H1 (cell line): Measurements from ENCODE around the gene SPIRE1. TPM values are rescaled to one million over a fixed set of nuclear protein-coding genes. Genes with fewer than 3 reads are reported as not detected.

Experiments
- CHD2 ChIP-seq: IDR thresholded peaks from 2 replicates; pipeline ENCODE4 v1.6.1; 2012; ENCODE audit warnings: low read length, improper control_type of control experiment
- GTF2F1 ChIP-seq: IDR thresholded peaks from 2 replicates; pipeline ENCODE4 v1.6.1; 2012; ENCODE audit warnings: low read depth, low read length, improper control_type of control experiment, borderline replicate concordance
- HDAC6 ChIP-seq: IDR thresholded peaks from one replicate; pipeline ENCODE4 v1.7.1; 2012; ENCODE audit warnings: low read depth, mild to moderate bottlenecking, inconsistent platforms, low read length, moderate library complexity
- KDM4A ChIP-seq: IDR thresholded peaks from one replicate; pipeline ENCODE4 v1.7.1; 2012; ENCODE audit warnings: low read depth, mild to moderate bottlenecking, moderate library complexity, low read length, inconsistent platforms; ENCODE audit not compliant: severe bottlenecking
- KDM5A ChIP-seq: fragments of 200-600 bp; IDR thresholded peaks from 2 replicates; pipeline ENCODE4 v1.7.1; 2012; ENCODE audit warnings: mild to moderate bottlenecking, low read length, inconsistent platforms, mixed read lengths
- MAFK ChIP-seq: IDR thresholded peaks from 2 replicates; pipeline ENCODE4 v1.6.1; 2012; ENCODE audit warnings: low read depth, mild to moderate bottlenecking, improper control_type of control experiment, low read length
- POLR2AphosphoS5 ChIP-seq: IDR thresholded peaks from 2 replicates; pipeline ENCODE4 v1.6.1; 2011; ENCODE audit warnings: low read depth, low read length
- RNF2 ChIP-seq: fragments of 200-900, 300-1000 bp; sonication (generic); IDR thresholded peaks from 2 replicates; pipeline ENCODE4 v1.7.1; 2016; ENCODE audit warnings: borderline replicate concordance, low read depth, mild to moderate bottlenecking, antibody characterized with exemption, low read length; ENCODE audit not compliant: poor library complexity, severe bottlenecking; ENCODE audit errors: missing control alignments
- SRF ChIP-seq: IDR thresholded peaks from 2 replicates; pipeline ENCODE4 v1.6.1; 2011; ENCODE audit warnings: mild to moderate bottlenecking, low read depth, low read length, moderate library complexity
- polyA plus RNA-seq, 7 experiments: library from polyadenylated mRNA; depleted of rRNA in 3 of 7; stranded (reverse) in 5 of 7; unstranded in 2 of 7; fragments of >200 nt in 5 of 7; fragments of 200-250 nt in 2 of 7; gene quantifications; 1 replicate in 5 of 7; 2 replicates in 1 of 7; 4 replicates in 1 of 7; pipeline versions ENCODE4 v1.2.1 to v1.2.3, GENCODE V29; 2011 to 2013; ENCODE audit warnings: missing spikeins in 2 of 7, mixed read lengths in 2 of 7
- total RNA-seq: library from RNA; stranded (reverse); fragmentation: NEBNext Ultra II Directional; extraction: Animal tissue kit (Norgen Biotek cat#: 25700); gene quantifications from 2 replicates; pipeline ENCODE4 v1.2.1, GENCODE V29; 2021
- TF ChIP-seq, protein P1 (sequence below): fragments of 300-600 bp; sonication (generic); IDR thresholded peaks from 2 replicates; pipeline ENCODE4 v1.7.1; 2012; ENCODE audit warnings: low read length, moderate library complexity, mild to moderate bottlenecking, inconsistent platforms; ENCODE audit not compliant: insufficient replicate concordance

The SPIRE1 gene
- total and polyA plus RNA-seq, 2 of the 8 experiments (the other 6 are each of a cell fraction or from before 2014, with no cell fraction given): 6.0 to 21.5 TPM

DNA sequence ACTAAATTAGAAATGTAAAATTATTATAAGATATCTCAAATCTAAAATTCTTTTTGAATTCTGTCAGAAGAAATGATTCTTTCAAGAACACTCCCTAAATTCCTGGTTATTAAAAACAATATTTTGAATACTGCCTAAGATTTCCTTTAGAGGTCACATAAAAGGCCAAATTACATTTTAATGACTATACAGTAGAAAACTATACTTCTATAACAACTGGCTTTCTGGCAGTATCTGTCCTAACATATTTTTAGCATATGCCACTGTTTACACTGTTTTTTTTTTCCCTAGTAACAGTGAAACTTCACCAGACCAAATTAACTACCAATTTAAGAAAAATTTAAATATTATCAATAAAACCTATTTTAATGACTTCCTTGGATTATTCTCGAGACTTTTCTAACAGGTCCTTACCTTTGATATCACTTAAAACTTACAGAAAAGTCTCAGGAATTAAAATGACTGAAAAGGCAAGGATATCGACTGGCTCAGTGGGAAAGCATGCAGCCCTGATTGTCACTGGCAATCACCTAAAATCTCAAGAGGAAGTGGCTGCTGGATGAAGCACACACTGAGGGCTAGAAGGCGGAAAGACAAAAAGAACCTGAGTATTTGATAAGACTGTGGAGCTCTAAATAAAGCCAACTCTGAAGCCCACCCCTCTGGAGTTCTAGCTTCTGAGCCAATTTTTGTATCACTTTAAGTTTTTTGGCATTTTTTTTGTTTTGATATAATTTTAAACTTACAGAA, 59.6 kb downstream of the SPIRE1 start (continued):
- TF ChIP-seq CHD2: no peak
- no peak for TF ChIP-seq RNF2
- no peak for TF ChIP-seq GTF2F1
- no peak for TF ChIP-seq POLR2AphosphoS5
- TF ChIP-seq KDM4A: no peak
- TF ChIP-seq SRF: no peak
- no peak for TF ChIP-seq MAFK
- no peak for TF ChIP-seq HDAC6
- no peak for TF ChIP-seq KDM5A
- TF ChIP-seq, protein P1, sequence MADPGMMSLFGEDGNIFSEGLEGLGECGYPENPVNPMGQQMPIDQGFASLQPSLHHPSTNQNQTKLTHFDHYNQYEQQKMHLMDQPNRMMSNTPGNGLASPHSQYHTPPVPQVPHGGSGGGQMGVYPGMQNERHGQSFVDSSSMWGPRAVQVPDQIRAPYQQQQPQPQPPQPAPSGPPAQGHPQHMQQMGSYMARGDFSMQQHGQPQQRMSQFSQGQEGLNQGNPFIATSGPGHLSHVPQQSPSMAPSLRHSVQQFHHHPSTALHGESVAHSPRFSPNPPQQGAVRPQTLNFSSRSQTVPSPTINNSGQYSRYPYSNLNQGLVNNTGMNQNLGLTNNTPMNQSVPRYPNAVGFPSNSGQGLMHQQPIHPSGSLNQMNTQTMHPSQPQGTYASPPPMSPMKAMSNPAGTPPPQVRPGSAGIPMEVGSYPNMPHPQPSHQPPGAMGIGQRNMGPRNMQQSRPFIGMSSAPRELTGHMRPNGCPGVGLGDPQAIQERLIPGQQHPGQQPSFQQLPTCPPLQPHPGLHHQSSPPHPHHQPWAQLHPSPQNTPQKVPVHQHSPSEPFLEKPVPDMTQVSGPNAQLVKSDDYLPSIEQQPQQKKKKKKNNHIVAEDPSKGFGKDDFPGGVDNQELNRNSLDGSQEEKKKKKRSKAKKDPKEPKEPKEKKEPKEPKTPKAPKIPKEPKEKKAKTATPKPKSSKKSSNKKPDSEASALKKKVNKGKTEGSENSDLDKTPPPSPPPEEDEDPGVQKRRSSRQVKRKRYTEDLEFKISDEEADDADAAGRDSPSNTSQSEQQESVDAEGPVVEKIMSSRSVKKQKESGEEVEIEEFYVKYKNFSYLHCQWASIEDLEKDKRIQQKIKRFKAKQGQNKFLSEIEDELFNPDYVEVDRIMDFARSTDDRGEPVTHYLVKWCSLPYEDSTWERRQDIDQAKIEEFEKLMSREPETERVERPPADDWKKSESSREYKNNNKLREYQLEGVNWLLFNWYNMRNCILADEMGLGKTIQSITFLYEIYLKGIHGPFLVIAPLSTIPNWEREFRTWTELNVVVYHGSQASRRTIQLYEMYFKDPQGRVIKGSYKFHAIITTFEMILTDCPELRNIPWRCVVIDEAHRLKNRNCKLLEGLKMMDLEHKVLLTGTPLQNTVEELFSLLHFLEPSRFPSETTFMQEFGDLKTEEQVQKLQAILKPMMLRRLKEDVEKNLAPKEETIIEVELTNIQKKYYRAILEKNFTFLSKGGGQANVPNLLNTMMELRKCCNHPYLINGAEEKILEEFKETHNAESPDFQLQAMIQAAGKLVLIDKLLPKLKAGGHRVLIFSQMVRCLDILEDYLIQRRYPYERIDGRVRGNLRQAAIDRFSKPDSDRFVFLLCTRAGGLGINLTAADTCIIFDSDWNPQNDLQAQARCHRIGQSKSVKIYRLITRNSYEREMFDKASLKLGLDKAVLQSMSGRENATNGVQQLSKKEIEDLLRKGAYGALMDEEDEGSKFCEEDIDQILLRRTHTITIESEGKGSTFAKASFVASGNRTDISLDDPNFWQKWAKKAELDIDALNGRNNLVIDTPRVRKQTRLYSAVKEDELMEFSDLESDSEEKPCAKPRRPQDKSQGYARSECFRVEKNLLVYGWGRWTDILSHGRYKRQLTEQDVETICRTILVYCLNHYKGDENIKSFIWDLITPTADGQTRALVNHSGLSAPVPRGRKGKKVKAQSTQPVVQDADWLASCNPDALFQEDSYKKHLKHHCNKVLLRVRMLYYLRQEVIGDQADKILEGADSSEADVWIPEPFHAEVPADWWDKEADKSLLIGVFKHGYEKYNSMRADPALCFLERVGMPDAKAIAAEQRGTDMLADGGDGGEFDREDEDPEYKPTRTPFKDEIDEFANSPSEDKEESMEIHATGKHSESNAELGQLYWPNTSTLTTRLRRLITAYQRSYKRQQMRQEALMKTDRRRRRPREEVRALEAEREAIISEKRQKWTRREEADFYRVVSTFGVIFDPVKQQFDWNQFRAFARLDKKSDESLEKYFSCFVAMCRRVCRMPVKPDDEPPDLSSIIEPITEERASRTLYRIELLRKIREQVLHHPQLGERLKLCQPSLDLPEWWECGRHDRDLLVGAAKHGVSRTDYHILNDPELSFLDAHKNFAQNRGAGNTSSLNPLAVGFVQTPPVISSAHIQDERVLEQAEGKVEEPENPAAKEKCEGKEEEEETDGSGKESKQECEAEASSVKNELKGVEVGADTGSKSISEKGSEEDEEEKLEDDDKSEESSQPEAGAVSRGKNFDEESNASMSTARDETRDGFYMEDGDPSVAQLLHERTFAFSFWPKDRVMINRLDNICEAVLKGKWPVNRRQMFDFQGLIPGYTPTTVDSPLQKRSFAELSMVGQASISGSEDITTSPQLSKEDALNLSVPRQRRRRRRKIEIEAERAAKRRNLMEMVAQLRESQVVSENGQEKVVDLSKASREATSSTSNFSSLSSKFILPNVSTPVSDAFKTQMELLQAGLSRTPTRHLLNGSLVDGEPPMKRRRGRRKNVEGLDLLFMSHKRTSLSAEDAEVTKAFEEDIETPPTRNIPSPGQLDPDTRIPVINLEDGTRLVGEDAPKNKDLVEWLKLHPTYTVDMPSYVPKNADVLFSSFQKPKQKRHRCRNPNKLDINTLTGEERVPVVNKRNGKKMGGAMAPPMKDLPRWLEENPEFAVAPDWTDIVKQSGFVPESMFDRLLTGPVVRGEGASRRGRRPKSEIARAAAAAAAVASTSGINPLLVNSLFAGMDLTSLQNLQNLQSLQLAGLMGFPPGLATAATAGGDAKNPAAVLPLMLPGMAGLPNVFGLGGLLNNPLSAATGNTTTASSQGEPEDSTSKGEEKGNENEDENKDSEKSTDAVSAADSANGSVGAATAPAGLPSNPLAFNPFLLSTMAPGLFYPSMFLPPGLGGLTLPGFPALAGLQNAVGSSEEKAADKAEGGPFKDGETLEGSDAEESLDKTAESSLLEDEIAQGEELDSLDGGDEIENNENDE: no peak
